Duodenal mucosa (tissue), 2 donors: ENCODE data around the gene MECR.
"Not testable (repeated sequence)": the region's sequence is repeated elsewhere in the genome, so short reads cannot be mapped to it uniquely, and the experiment has no call there.

Experiments
- H3K27ac ChIP-seq: one replicate; pipeline ENCODE4 v1.7.0; 2013; ENCODE audit warnings: low read depth, low read length
- H3K27me3 ChIP-seq, 2 donors: one replicate each; pipeline ENCODE4 v1.7.0; 2013; ENCODE audit warnings: low read length in 2 of 2, control low read depth in 1 of 2; ENCODE audit not compliant: insufficient read depth in 2 of 2, control insufficient read depth in 1 of 2
- H3K36me3 ChIP-seq, 2 donors: one replicate each; pipeline ENCODE4 v1.7.0; 2013; ENCODE audit warnings: low read length in 2 of 2, control low read depth in 1 of 2; ENCODE audit not compliant: insufficient read depth in 2 of 2, control insufficient read depth in 1 of 2
- H3K4me1 ChIP-seq, 2 donors: one replicate each; pipeline ENCODE4 v1.7.0; 2013; ENCODE audit warnings: low read length in 2 of 2, control low read depth in 1 of 2; ENCODE audit not compliant: insufficient read depth in 2 of 2, control insufficient read depth in 1 of 2
- H3K4me3 ChIP-seq, 2 donors: one replicate each; pipeline ENCODE4 v1.7.0; 2013; ENCODE audit warnings: low read length in 2 of 2, low read depth in 1 of 2
- H3K9ac ChIP-seq, 2 donors: one replicate each; pipeline ENCODE4 v1.7.0; 2013; ENCODE audit warnings: low read length in 2 of 2, low read depth in 1 of 2
- H3K9me3 ChIP-seq, 2 donors: one replicate each; pipeline ENCODE4 v1.7.0; 2013; ENCODE audit warnings: low read length in 2 of 2, control low read depth in 1 of 2; ENCODE audit not compliant: control insufficient read depth in 1 of 2

The MECR gene

GRCh38 chr1:29159773-29160172 lies 71.0 kb downstream of the MECR start:
- Histone ChIP-seq H3K9me3 (peaks cover 2 to 8% of the 10 kb centered on the region in 2 donors), H3K27me3 (no peaks in the 10 kb centered on the region), H3K9ac (no peak overlapping the region), H3K4me3 (no peak overlapping the region), H3K4me1 (peaks cover 13 to 24% of the 10 kb centered on the region in 2 donors), H3K36me3 (peaks cover 39 to 64% of the 10 kb centered on the region in 2 donors), H3K27ac (no peak overlapping the region)

- Histone ChIP-seq H3K36me3 (peaks cover 43 to 87% of the 10 kb centered on the region in 2 donors), H3K9me3 (peaks cover 2 to 8% of the 10 kb centered on the region in 2 donors), H3K4me3 (peak overlapping the region in 1 of 2 donors; percentile 15), H3K27me3 (no peaks in the 10 kb centered on the region), H3K27ac (no peak overlapping the region), H3K9ac (no peak overlapping the region), H3K4me1 (peaks cover 7 to 13% of the 10 kb centered on the region in 2 donors)
Observed at GRCh38 chr1:29157269-29157601, 73.5 kb downstream of the MECR start.

DNA sequence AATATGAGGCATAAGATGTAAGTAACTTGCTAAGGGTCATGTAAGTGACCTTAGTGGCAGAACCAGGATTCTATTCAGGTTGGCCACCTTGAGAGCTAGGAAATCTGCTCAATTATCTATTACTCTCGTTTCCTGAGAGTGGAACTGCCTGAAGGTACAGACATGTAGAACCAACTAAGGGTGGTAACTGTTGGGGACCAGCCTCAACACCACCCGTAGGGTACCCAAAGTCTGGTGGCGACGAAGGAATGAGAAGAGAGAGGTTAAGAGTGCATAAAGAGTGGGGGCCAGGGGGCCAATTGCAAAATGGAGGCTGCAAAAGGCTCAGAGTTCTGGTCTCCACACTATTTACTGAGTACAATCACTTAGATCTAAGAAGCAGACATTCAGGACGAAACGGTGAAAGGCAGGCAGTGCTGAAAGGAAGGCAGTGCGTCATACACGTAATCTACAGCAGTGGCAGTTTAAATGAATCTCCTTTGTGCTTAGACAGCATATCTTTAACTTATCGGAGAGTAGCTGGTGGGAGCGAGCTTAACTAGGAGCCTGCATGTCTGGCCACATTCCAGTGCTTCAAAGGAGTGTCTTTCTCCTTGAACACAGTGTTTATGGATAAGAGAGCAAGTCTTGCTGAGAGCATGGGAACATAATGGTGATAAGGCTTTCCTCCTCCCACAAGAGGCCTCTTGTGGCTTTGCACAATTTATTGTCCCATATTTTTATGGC lies 74.0 kb downstream of the MECR start:
- Histone ChIP-seq H3K27ac (no peak overlapping the region), H3K27me3 (no peaks in the 10 kb centered on the region), H3K4me1 (peaks cover 7 to 8% of the 10 kb centered on the region in 2 donors), H3K36me3 (peaks cover 46 to 92% of the 10 kb centered on the region in 2 donors), H3K9me3 (peaks cover 2 to 8% of the 10 kb centered on the region in 2 donors), H3K4me3 (no peak overlapping the region), H3K9ac (no peak overlapping the region)

DNA sequence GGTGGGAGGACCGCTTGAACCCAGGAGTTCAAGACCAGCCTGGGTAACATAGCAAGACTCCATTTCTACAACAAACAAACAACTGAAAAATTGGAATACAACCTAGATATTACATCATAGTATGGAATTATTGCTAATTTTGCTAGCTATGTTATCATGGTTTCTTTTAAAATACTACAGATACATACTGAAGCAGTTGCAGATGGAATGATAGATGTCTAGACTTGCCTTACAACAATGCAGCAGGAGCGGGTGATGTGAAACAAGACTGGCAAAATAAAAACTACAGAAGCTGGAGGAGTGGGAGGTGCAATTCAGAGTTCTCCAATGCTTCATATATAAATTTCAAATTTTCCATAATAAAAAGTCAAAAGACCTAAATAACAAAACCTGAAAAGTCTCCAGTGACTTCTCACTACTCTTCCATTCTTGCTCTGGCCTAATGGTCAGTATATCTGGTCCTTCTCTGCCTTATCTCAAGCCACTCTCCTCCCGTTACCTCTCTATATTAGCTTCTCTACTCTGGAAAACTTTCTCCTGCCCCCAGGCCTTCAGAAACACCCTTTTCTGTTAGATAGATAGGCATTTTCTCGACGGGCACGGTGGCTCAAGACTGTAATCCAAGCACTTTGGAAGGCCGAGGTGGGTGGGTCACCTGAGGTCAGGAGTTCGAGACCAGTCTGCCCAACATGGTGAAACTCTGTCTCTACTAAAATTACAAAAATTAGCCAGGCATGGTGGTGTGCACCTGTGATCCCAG lies 78.5 kb downstream of the MECR start:
- no peak overlapping the region for H3K4me3 ChIP-seq
- H3K9me3 ChIP-seq = no peaks in the 10 kb centered on the region
- H3K36me3 ChIP-seq = peaks cover 53 to 98% of the 10 kb centered on the region in 2 donors

DNA sequence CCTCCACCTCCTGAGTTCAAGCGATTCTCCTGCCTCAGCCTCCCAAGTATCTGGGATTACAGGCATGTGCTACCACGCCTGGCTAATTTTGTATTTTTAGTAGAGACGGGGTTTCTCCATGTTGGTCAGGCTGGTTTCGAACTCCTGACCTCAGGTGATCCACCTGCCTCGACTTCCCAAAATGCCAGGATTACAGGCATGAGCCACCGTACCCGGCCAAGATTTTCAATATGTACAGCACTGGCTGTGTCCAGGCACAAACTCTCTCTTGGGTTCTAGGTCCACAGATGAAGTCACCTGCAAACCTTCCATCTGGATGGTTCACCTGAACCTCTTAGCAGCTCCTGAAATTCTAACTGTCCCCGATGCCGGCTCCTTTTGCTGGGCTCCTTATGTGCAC lies 80.4 kb downstream of the MECR start:
- H3K36me3 ChIP-seq = peaks cover 51 to 91% of the 10 kb centered on the region in 2 donors
- not testable (repeated sequence) for H3K9me3 ChIP-seq, H3K4me3 ChIP-seq, H3K27me3 ChIP-seq, H3K27ac ChIP-seq, H3K9ac ChIP-seq
- peaks cover 11 to 17% of the 10 kb centered on the region in 2 donors for H3K4me1 ChIP-seq

More for the DNA sequence above, 78.5 kb downstream of the MECR start:
- H3K27ac ChIP-seq = no peak overlapping the region
- no peaks in the 10 kb centered on the region for H3K27me3 ChIP-seq
- H3K4me1 ChIP-seq = peaks cover 2 to 10% of the 10 kb centered on the region in 2 donors
- no peak overlapping the region for H3K9ac ChIP-seq

GRCh38 chr1:29148656-29149491 lies 81.9 kb downstream of the MECR start:
- no peaks in the 10 kb centered on the region for H3K9me3 ChIP-seq
- peaks cover 41 to 79% of the 10 kb centered on the region in 2 donors for H3K36me3 ChIP-seq
- H3K4me3 ChIP-seq = no peak overlapping the region
- H3K27me3 ChIP-seq = no peaks in the 10 kb centered on the region
- peaks cover 11 to 17% of the 10 kb centered on the region in 2 donors for H3K4me1 ChIP-seq
- no peak overlapping the region for H3K9ac ChIP-seq
- H3K27ac ChIP-seq = no peak overlapping the region

DNA sequence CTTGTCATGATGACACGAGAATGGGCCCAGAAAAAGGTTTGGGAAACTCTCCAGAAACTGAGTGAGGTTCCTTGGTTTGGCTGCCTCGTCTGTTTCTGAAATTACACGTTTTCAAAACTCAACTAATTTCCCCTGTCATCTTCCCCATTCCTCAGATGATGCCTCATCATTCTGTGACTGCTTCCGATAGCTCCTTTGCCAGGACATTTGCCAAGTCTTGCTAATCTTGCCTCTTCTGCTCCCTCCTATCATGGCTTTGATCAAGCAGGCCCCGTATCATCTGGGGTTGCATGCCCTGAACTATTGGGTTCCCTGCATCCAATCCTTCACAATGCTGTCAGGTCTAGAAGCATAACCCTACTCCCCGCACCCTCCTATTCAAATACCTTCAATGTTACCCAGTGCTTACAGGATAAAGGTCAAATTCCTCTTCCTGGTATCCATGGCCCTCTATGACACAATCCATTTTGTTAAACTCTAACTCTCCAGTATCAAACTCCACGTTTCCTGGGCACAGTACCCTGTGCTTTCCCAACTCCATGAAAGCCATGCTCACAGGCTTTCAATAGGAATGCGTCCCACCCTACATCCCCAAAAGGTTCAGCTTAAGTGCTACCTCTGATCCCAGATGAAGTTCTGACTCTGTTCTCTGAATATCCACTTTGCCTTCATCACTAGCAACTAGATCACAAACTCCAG lies 84.8 kb downstream of the MECR start:
- Histone ChIP-seq H3K9ac (no peak overlapping the region), H3K36me3 (peaks cover 25 to 49% of the 10 kb centered on the region in 2 donors)

GRCh38 chr1:29144178-29144577 lies 86.6 kb downstream of the MECR start:
- Histone ChIP-seq H3K9ac (no peak overlapping the region), H3K9me3 (no peaks in the 10 kb centered on the region), H3K4me3 (no peak overlapping the region), H3K4me1 (peaks cover 11 to 13% of the 10 kb centered on the region in 2 donors), H3K27ac (no peak overlapping the region), H3K27me3 (no peaks in the 10 kb centered on the region), H3K36me3 (peaks cover 18 to 33% of the 10 kb centered on the region in 2 donors)

More for the DNA sequence above, 84.8 kb downstream of the MECR start:
- H3K9me3 ChIP-seq = no peaks in the 10 kb centered on the region
- no peak overlapping the region for H3K27ac ChIP-seq
- H3K4me3 ChIP-seq = peak overlapping the region in 1 of 2 donors; percentile 19
- H3K4me1 ChIP-seq = peaks cover 11 to 17% of the 10 kb centered on the region in 2 donors
- no peaks in the 10 kb centered on the region for H3K27me3 ChIP-seq

DNA sequence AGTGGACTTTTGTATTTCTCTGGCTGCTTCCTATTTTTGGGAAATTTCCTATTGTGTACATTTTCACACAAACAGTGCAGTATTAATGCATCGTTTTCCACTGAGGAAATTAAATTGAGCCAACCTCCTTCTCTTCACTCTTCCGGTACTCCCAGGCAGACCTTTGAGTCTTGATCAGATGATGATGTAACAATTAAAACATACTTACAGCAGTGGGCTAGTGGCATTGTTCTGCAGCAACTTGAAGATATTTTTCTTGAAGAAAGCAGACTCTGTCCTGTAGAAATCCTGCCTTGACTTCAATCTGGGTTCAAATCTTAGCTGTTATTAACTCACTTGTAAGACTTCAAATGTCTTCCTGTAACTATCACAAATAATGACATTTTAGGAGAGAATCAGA lies 88.0 kb downstream of the MECR start:
- H3K9ac ChIP-seq = no peak overlapping the region
- H3K4me3 ChIP-seq = no peak overlapping the region
- no peaks in the 10 kb centered on the region for H3K27me3 ChIP-seq
- no peak overlapping the region for H3K27ac ChIP-seq
- H3K9me3 ChIP-seq = no peaks in the 10 kb centered on the region
- H3K36me3 ChIP-seq = peaks cover 5 to 18% of the 10 kb centered on the region in 2 donors
- H3K4me1 ChIP-seq = peaks cover 11 to 13% of the 10 kb centered on the region in 2 donors
